Measurements from ENCODE around the gene COQ10A. TPM values are rescaled to one million over a fixed set of nuclear protein-coding genes. Genes with fewer than 3 reads are reported as not detected.
A peak's percentile ranks its signal among the peaks of the same experiment; 100 is the strongest.

The COQ10A gene
- total and polyA plus RNA-seq, 9 of the 15 experiments (the other 6 are each of a cell fraction or from before 2014, with no cell fraction given), result 3.1 to 26.4 (median 12.7) TPM

DNA sequence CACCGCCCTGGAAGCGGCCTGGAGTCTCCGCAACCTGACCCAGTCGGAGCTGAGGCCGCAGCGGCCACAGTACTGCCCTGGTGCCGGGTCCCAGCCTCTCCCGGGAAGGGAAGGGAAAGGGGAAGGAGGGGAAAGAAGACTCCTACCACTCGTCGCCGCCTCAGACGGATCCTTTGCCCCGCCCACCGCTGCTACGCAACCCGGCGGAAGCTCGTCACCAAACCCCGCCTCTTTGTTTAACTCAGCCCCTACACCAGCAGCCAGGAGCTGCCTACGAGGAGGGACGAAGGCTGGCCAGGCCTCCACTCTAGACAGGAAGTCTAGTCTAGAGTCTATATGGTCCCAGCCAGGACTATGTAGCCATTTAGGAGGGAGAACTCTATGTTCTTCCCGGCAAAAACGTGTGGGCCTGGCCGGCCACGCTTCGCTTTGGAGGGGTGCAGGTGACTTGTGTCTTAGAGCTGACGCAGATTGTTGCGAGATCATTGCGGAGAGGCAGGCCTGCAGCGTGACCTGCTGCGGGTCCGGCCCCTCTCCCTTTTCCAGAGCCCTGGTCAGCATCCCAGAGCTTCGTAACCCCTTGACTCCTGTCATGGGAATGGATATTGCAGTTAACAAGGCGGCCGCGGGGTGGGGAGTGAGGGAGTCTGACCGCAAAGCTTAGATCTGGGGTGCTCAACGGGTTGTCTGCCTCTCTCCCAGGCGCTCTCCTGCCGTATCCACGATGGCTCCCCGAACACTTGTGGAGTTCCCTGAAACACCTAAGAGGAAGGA, 44.8 kb upstream of the COQ10A start, which contains the start of gene RNF41 (continued):
- TF ChIP-seq MGA (IDR thresholded peaks at IDR 0.05) (peak; percentile 72), ZNF76 (CRISPR knock-in tag; IDR thresholded peaks at IDR 0.05; ENCODE audit: borderline replicate concordance) (0 out of 2 replicates have a peak, but pooled peaks have one; percentile 14), DACH1 (IDR thresholded peaks at IDR 0.05; ENCODE audit: partially characterized antibody) (no peak), HMG20B (CRISPR knock-in tag; IDR thresholded peaks at IDR 0.05) (no peak), E2F5 (CRISPR knock-in tag; IDR thresholded peaks at IDR 0.05) (no peak), ATF7 (IDR thresholded peaks at IDR 0.05) (peak; percentile 28; the same call in 1 of the 2 replicates), GABPA (tag; conservative IDR thresholded peaks at IDR 0.05; ENCODE audit: low read depth) (peak; percentile 92), ETV1 (tag; conservative IDR thresholded peaks at IDR 0.05; ENCODE audit: low read depth) (peak; percentile 64), NKRF (IDR thresholded peaks at IDR 0.05; ENCODE audit: borderline replicate concordance) (0 out of 2 replicates have a peak, but pooled peaks have one; percentile 64)
- TF ChIP-seq, protein P1, sequence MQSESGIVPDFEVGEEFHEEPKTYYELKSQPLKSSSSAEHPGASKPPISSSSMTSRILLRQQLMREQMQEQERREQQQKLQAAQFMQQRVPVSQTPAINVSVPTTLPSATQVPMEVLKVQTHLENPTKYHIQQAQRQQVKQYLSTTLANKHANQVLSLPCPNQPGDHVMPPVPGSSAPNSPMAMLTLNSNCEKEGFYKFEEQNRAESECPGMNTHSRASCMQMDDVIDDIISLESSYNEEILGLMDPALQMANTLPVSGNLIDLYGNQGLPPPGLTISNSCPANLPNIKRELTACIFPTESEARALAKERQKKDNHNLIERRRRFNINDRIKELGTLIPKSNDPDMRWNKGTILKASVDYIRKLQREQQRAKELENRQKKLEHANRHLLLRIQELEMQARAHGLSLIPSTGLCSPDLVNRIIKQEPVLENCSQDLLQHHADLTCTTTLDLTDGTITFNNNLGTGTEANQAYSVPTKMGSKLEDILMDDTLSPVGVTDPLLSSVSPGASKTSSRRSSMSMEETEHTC (IDR thresholded peaks at IDR 0.05), result peak; percentile 55; the same call in 1 of the 2 replicates

Measured in K562 (cell line).